ENCODE measurements around the gene DLGAP1. TPM values are rescaled to one million over a fixed set of nuclear protein-coding genes. Genes with fewer than 3 reads are reported as not detected.

The DLGAP1 gene
- total RNA-seq, 1 donor from 2014 or later = 2.0 TPM

DNA sequence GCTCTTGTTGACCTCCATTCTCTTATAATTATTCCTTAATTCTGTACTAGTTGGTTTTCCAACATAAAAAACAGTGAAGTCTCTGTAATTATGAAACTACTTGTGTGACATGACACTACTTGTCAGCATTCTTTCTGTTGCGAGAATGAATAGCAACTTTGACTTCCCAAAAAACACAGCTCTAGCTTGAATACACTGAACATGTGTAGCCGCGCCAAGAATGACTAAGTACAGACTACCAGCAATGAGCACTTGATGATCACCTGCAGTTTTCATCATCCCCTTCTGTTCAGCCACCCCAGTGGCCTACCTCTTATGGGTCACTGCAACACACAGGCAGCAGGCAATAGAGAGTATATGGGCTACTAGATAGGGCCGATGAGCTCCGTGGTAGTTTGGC lies 775.9 kb downstream of the DLGAP1 start:
- no peak overlapping the region for H3K27ac ChIP-seq
- H3K36me3 ChIP-seq = no peaks in the 10 kb centered on the region
- no peaks in the 10 kb centered on the region for H3K27me3 ChIP-seq
- intact Hi-C loops (cut with DNase I) = no loop called here
- no peak for DNase-seq (ENCODE audit: low spot score in 2 of 2)
- TF ChIP-seq, protein P1, sequence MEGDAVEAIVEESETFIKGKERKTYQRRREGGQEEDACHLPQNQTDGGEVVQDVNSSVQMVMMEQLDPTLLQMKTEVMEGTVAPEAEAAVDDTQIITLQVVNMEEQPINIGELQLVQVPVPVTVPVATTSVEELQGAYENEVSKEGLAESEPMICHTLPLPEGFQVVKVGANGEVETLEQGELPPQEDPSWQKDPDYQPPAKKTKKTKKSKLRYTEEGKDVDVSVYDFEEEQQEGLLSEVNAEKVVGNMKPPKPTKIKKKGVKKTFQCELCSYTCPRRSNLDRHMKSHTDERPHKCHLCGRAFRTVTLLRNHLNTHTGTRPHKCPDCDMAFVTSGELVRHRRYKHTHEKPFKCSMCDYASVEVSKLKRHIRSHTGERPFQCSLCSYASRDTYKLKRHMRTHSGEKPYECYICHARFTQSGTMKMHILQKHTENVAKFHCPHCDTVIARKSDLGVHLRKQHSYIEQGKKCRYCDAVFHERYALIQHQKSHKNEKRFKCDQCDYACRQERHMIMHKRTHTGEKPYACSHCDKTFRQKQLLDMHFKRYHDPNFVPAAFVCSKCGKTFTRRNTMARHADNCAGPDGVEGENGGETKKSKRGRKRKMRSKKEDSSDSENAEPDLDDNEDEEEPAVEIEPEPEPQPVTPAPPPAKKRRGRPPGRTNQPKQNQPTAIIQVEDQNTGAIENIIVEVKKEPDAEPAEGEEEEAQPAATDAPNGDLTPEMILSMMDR (IDR thresholded peaks at IDR 0.05) = no peak
- H3K9me3 ChIP-seq = no peaks in the 10 kb centered on the region
- no peak overlapping the region for H3K4me3 ChIP-seq
- no peaks in the 10 kb centered on the region for H3K4me1 ChIP-seq

DNA sequence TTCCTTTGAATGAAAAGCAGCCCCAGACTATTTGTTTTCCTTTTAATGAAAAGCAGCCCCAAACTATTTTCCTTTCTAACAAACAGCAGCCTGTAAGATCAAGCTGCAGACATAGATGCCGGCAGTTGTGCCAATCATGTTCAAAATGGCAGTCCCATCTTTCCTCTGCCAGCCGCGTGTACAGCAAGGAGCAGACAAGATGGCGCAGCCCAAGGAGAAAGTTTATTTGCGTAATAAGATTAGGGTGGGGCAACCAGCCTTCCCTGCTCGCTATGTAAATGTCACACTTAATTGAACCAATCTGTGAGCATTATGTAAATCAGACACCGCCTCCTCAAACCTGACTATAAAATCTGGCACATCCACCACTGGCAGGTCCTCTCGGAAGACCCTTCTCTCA lies 779.1 kb downstream of the DLGAP1 start:
- H3K36me3 ChIP-seq = no peaks in the 10 kb centered on the region
- H3K27me3 ChIP-seq = no peaks in the 10 kb centered on the region
- intact Hi-C loops (cut with DNase I) = no loop called here
- H3K9me3 ChIP-seq = no peaks in the 10 kb centered on the region
- TF ChIP-seq, protein P1 (IDR thresholded peaks at IDR 0.05) = no peak
- no peak overlapping the region for H3K4me3 ChIP-seq
- no peak for DNase-seq (ENCODE audit: low spot score in 2 of 2)
- no peaks in the 10 kb centered on the region for H3K4me1 ChIP-seq
- H3K27ac ChIP-seq = no peak overlapping the region

DNA sequence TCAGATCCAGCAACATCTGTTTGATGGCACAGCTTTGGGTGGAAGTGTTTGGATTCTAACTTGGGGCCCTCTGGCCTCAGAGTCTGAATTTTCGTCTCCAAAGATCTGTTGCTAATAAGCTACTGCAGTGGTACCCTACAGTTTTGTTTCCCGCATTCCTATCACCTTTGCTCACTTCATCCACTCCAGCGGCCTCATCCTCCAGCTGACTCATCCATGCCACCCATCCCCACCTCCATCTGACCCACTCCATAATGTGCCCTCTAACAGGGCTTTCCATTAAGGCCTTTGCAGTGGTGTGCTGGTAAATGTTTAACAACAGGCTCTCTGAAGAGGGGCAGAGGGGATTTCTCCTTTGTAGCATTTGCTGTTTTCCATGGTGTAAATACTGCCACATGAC lies 779.7 kb downstream of the DLGAP1 start:
- H3K27me3 ChIP-seq = no peaks in the 10 kb centered on the region
- intact Hi-C loops (cut with DNase I) = no loop called here
- no peaks in the 10 kb centered on the region for H3K9me3 ChIP-seq
- no peaks in the 10 kb centered on the region for H3K36me3 ChIP-seq
- no peak overlapping the region for H3K27ac ChIP-seq
- H3K4me3 ChIP-seq = no peak overlapping the region
- no peaks in the 10 kb centered on the region for H3K4me1 ChIP-seq
- TF ChIP-seq, protein P1 (IDR thresholded peaks at IDR 0.05) = no peak
- no peak for DNase-seq (ENCODE audit: low spot score in 2 of 2)

DNA sequence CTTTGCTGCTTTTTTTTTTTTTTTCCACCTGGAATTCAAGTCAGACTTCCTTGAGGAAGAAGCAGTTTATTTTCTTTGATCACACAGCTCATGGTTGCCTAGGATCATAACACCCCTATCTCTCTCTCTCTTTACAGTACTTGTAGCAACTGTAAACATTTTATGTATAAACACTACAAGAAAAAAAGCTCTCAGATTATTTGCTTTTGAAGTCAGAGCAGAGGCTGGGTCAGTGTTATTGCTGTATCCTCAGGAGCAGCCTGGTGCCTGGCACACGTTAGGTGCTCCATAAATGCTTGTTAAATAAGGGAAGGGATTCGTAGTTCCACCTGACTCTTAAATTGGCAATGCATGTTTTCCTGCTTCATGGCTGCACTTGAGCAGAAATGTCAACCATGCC lies 783.9 kb downstream of the DLGAP1 start:
- H3K9me3 ChIP-seq = no peaks in the 10 kb centered on the region
- no peaks in the 10 kb centered on the region for H3K27me3 ChIP-seq
- TF ChIP-seq, protein P1 (IDR thresholded peaks at IDR 0.05) = no peak
- no peak for DNase-seq (ENCODE audit: low spot score in 2 of 2)
- no peaks in the 10 kb centered on the region for H3K36me3 ChIP-seq
- no peak overlapping the region for H3K27ac ChIP-seq
- no peak overlapping the region for H3K4me3 ChIP-seq
- intact Hi-C loops (cut with DNase I) = no loop called here
- no peaks in the 10 kb centered on the region for H3K4me1 ChIP-seq

DNA sequence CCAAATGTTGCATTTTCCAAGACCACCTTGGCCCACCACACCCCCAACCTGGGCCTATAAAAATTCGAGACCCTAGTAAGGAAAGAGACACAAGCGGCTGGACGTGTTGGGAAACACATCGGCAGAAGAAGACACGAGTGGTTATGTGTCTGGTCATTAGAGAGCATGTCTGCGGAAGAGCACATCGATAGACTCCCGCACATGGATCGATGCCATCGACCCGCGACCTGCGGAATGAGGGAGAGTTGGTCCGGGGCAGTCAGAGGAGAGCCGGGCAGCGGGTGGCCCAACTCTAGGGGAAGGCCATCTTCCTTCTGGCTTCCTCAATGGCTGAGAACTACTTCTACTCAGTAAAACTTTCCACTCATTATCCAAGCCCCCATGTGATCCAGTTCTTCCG lies 785.7 kb downstream of the DLGAP1 start:
- intact Hi-C loops (cut with DNase I) = loop anchor here (5.0 kb wide), 2 partner anchors 42 to 212 kb away; no protein-coding TSS in a partner anchor
- TF ChIP-seq, protein P1 (IDR thresholded peaks at IDR 0.05) = no peak
- Histone ChIP-seq H3K36me3 (no peaks in the 10 kb centered on the region), H3K27me3 (no peaks in the 10 kb centered on the region), H3K4me1 (peaks cover 0 to 5% of the 10 kb centered on the region in 2 donors), H3K27ac (no peak overlapping the region), H3K4me3 (no peak overlapping the region), H3K9me3 (no peaks in the 10 kb centered on the region)
- no peak for DNase-seq (ENCODE audit: low spot score in 2 of 2)

Measured in ascending aorta (tissue), 2 donors.